Activated T-helper 9 cell treated with anti-CD3 and anti-CD28 coated beads, Interleukin-2, amount 50 U/mL, for 16 hours (primary cell): ENCODE results near the gene EAPP.
"Not testable (repeated sequence)": the region's sequence is repeated elsewhere in the genome, so short reads cannot be mapped to it uniquely, and the experiment has no call there.

Experiments used
- DNase-seq: peaks from one replicate; pipeline ENCODE4 v3.0.0-alpha.2; 2020; ENCODE audit warnings: low read depth

Gene EAPP

GRCh38 chr14:34538096-34538495, 1.4 kb downstream of the EAPP start:
- DNase-seq = not testable (repeated sequence)

- no peak for DNase-seq
Measured at GRCh38 chr14:34537677-34538009, 1.9 kb downstream of the EAPP start.

- DNase-seq = no peak
Measured at GRCh38 chr14:34536951-34537676, 2.4 kb downstream of the EAPP start.

- no peak for DNase-seq
Measured at GRCh38 chr14:34527591-34527990, 11.9 kb downstream of the EAPP start.

- DNase-seq = not testable (repeated sequence)
Measured at GRCh38 chr14:34524216-34524615, 15.3 kb downstream of the EAPP start.

- DNase-seq = no peak
Measured at GRCh38 chr14:34522496-34522895, 17.0 kb downstream of the EAPP start.

GRCh38 chr14:34521071-34521470, 18.4 kb downstream of the EAPP start:
- not testable (repeated sequence) for DNase-seq

GRCh38 chr14:34520304-34520970, 19.1 kb downstream of the EAPP start:
- not testable (repeated sequence) for DNase-seq

GRCh38 chr14:34507884-34508283, 31.6 kb downstream of the EAPP start:
- DNase-seq = no peak

GRCh38 chr14:34507459-34507858, 32.0 kb downstream of the EAPP start:
- DNase-seq = no peak

- DNase-seq = not testable (repeated sequence)
Measured at GRCh38 chr14:34505124-34505491, 34.4 kb downstream of the EAPP start.

- DNase-seq = not testable (repeated sequence)
Measured at GRCh38 chr14:34504027-34504426, 35.5 kb downstream of the EAPP start.

GRCh38 chr14:34502545-34503225, 36.8 kb downstream of the EAPP start:
- DNase-seq = no peak

- DNase-seq = no peak
Measured at GRCh38 chr14:34502001-34502400, 37.5 kb downstream of the EAPP start.

- DNase-seq = no peak
Measured at GRCh38 chr14:34501004-34501580, 38.4 kb downstream of the EAPP start.

- no peak for DNase-seq
Measured at GRCh38 chr14:34498684-34499412, 40.7 kb downstream of the EAPP start.

- DNase-seq = no peak
Measured at GRCh38 chr14:34496679-34497513, 42.6 kb downstream of the EAPP start.

GRCh38 chr14:34496007-34496678, 43.4 kb downstream of the EAPP start:
- DNase-seq = no peak

- DNase-seq = no peak
Measured at GRCh38 chr14:34489324-34489723, 50.2 kb downstream of the EAPP start.

- no peak for DNase-seq
Measured at GRCh38 chr14:34488528-34488927, 51.0 kb downstream of the EAPP start.

- no peak for DNase-seq
Measured at GRCh38 chr14:34484726-34485125, 54.8 kb downstream of the EAPP start.
